Panc1 (cell line): ENCODE measurements around the gene RCL1. TPM values are rescaled to one million over a fixed set of nuclear protein-coding genes. Genes with fewer than 3 reads are reported as not detected.

Experiments
- ATAC-seq: fragments of 200-7000 bp; cut with Tn5 transposase; 2 replicates; pipeline ENCODE4 v1.9.1; 2020; ENCODE audit warnings: mild to moderate bottlenecking, moderate library complexity
- BruUV-seq: library from RNA; stranded (reverse); fragments of 400-500 nt; replicated peaks from 2 replicates; lab custom pipeline; 2021; lab: Mats Ljungman, UMichigan
- CTCF ChIA-PET: fragments of 300-600 bp; sonication (Branson Sonifier 250); formaldehyde crosslinking; loops from one replicate; lab custom pipeline; 2022; ENCODE audit warnings: antibody characterized with exemption; lab: Charles Lee
- POLR2A ChIA-PET: fragments of 300-600 bp; sonication (Branson Sonifier 250); formaldehyde crosslinking; loops from one replicate; lab custom pipeline; 2022; ENCODE audit warnings: antibody characterized with exemption; lab: Charles Lee
- DNase-seq: peaks from one replicate; pipeline ENCODE4 v3.0.0-alpha.2; 2010; ENCODE audit warnings: low read depth, low spot score
- H3K27ac ChIP-seq: 2 replicates; pipeline ENCODE4 v1.5.1; 2011; ENCODE audit warnings: mild to moderate bottlenecking, low read length, inconsistent platforms
- H3K27me3 ChIP-seq: fragments of 200-500 bp; sonication (Bioruptor generic); 2 replicates; pipeline ENCODE4 v1.6.0; 2014; ENCODE audit warnings: low read length, inconsistent platforms; ENCODE audit not compliant: control insufficient read depth, insufficient read depth
- H3K36me3 ChIP-seq: fragments of 200-500 bp; sonication (Bioruptor generic); 2 replicates; pipeline ENCODE4 v1.5.1; 2014; ENCODE audit warnings: inconsistent platforms, mild to moderate bottlenecking, low read length, moderate library complexity; ENCODE audit not compliant: control insufficient read depth, insufficient read depth
- H3K4me1 ChIP-seq: 2 replicates; pipeline ENCODE4 v1.5.1; 2011; ENCODE audit warnings: inconsistent platforms, mild to moderate bottlenecking, low read length, moderate library complexity; ENCODE audit not compliant: control insufficient read depth, insufficient read depth
- H3K4me3 ChIP-seq, 2 experiments: 2 replicates each; pipeline ENCODE4 v1.5.1; 2011 to 2012; ENCODE audit warnings: low read depth in 2 of 2, low read length in 2 of 2, mild to moderate bottlenecking in 2 of 2, inconsistent platforms in 1 of 2, moderate library complexity in 1 of 2
- H3K9me3 ChIP-seq: fragments of 200-500 bp; sonication (Bioruptor generic); 2 replicates; pipeline ENCODE4 v1.5.1; 2014; ENCODE audit warnings: low read depth, mild to moderate bottlenecking, inconsistent platforms, low read length, moderate library complexity; ENCODE audit not compliant: control insufficient read depth, insufficient read depth
- CTCF ChIP-seq: fragments of 450-650 bp; IDR thresholded peaks from 2 replicates; pipeline ENCODE4 v1.5.1; 2017; ENCODE audit warnings: mild to moderate bottlenecking
- POLR2AphosphoS5 ChIP-seq: IDR thresholded peaks from 2 replicates; pipeline ENCODE4 v1.6.1; 2012; ENCODE audit warnings: mild to moderate bottlenecking, low read depth, low read length, moderate library complexity
- REST ChIP-seq, 2 experiments: IDR thresholded peaks; 2 replicates each; pipeline ENCODE4 v1.6.1; 2011 to 2012; ENCODE audit warnings: low read depth in 2 of 2, control low read depth in 1 of 2, low read length in 1 of 2, mild to moderate bottlenecking in 1 of 2, moderate library complexity in 1 of 2; ENCODE audit not compliant: insufficient read depth in 1 of 2
- SIN3A ChIP-seq: IDR thresholded peaks from 2 replicates; pipeline ENCODE4 v1.6.1; 2012; ENCODE audit warnings: low read depth, mild to moderate bottlenecking, low read length, moderate library complexity, borderline replicate concordance; ENCODE audit not compliant: insufficient read depth
- TCF7L2 ChIP-seq: IDR thresholded peaks from 2 replicates; pipeline ENCODE4 v1.6.1; 2011; ENCODE audit warnings: mild to moderate bottlenecking, low read depth, low read length, inconsistent platforms
- in situ Hi-C: cut with HindIII; loops from 2 replicates; pipeline ENCODE4 v1.10.0; 2016; ENCODE audit warnings: low sequenced_read_pairs, low pct_unique_long_range_greater_than_20kb
- intact Hi-C: fragments of 100-400 bp; cut with micrococcal nuclease; formaldehyde crosslinking; loops from one replicate; pipeline ENCODE4 v1.10.0; 2022; ENCODE audit not compliant: unreplicated experiment
- total RNA-seq: library from RNA; stranded (reverse); gene quantifications from one replicate; pipeline ENCODE4 v1.2.1, GENCODE V29; 2021; ENCODE audit not compliant: unreplicated experiment

The RCL1 gene
- total RNA-seq, 1 experiment from 2014 or later, result 11.2 TPM

GRCh38 chr9:4836676-4837075 lies 43.9 kb downstream of the RCL1 start:
- ATAC-seq, result no peak
- H3K36me3 ChIP-seq, result no peaks in the 10 kb centered on the region
- TF ChIP-seq REST (IDR thresholded peaks at IDR 0.05; ENCODE audit: insufficient read depth in 1 of 2, low read depth in 2 of 2, low read length in 1 of 2), result no peak
- no peak for TF ChIP-seq SIN3A
- TF ChIP-seq CTCF, result no peak
- no peak for TF ChIP-seq POLR2AphosphoS5
- TF ChIP-seq TCF7L2, result no peak
- no peak overlapping the region for H3K27ac ChIP-seq
- no peaks in the 10 kb centered on the region for H3K4me1 ChIP-seq
- no peak for DNase-seq
- no peak overlapping the region for H3K4me3 ChIP-seq
- H3K27me3 ChIP-seq, result no peaks in the 10 kb centered on the region
- no peaks in the 10 kb centered on the region for H3K9me3 ChIP-seq
- ChIA-PET POLR2A (no interaction called here), CTCF (no interaction called here)
- intact Hi-C loops, result no loop called here
- BruUV-seq, result no TSS peak
- in situ Hi-C loops, result no loop called here

- ATAC-seq, result no peak
- intact Hi-C loops, result no loop called here
- BruUV-seq, result no TSS peak
- in situ Hi-C loops, result no loop called here
- TF ChIP-seq CTCF, result no peak
- no peak for TF ChIP-seq TCF7L2
- no peak for TF ChIP-seq POLR2AphosphoS5
- TF ChIP-seq SIN3A, result no peak
- TF ChIP-seq REST (IDR thresholded peaks at IDR 0.05; ENCODE audit: insufficient read depth in 1 of 2, low read depth in 2 of 2, low read length in 1 of 2), result no peak
- Histone ChIP-seq H3K27me3 (no peaks in the 10 kb centered on the region), H3K4me3 (no peak overlapping the region), H3K27ac (no peak overlapping the region), H3K4me1 (no peaks in the 10 kb centered on the region), H3K36me3 (no peaks in the 10 kb centered on the region), H3K9me3 (no peaks in the 10 kb centered on the region)
- DNase-seq, result no peak
- CTCF ChIA-PET, result no interaction called here
- POLR2A ChIA-PET, result no interaction called here
These were observed 44.8 kb downstream of the RCL1 start for GRCh38 chr9:4837261-4838188.
